ENCODE data around the gene NPAS3.

NPAS3 gene

GRCh38 chr14:33737446-33737845 lies 798.8 kb downstream of the NPAS3 start:
- H3K9me3 ChIP-seq (ENCODE audit: control insufficient read depth in 2 of 2, low read length in 2 of 2): no peaks in the 10 kb centered on the region
- H3K9ac ChIP-seq (ENCODE audit: low read length in 2 of 2): no peak overlapping the region
- no peaks in the 10 kb centered on the region for H3K27me3 ChIP-seq (ENCODE audit: control insufficient read depth in 1 of 2, insufficient read depth in 2 of 2, low read length in 2 of 2)
- H3K36me3 ChIP-seq (ENCODE audit: control insufficient read depth in 2 of 2, insufficient read depth in 2 of 2, low read length in 2 of 2): peaks cover 0 to 2% of the 10 kb centered on the region in 2 donors
- no peak overlapping the region for H3K27ac ChIP-seq (ENCODE audit: low read length)
- no peak overlapping the region for H3K4me3 ChIP-seq (ENCODE audit: low read length in 2 of 2)
- no peaks in the 10 kb centered on the region for H3K4me1 ChIP-seq (ENCODE audit: control insufficient read depth, insufficient read depth, low read length)

GRCh38 chr14:33738029-33738428 lies 799.4 kb downstream of the NPAS3 start:
- peaks cover 0 to 2% of the 10 kb centered on the region in 2 donors for H3K36me3 ChIP-seq (ENCODE audit: control insufficient read depth in 2 of 2, insufficient read depth in 2 of 2, low read length in 2 of 2)

GRCh38 chr14:33738491-33738890 lies 799.8 kb downstream of the NPAS3 start:
- peaks cover 0 to 2% of the 10 kb centered on the region in 2 donors for H3K36me3 ChIP-seq (ENCODE audit: control insufficient read depth in 2 of 2, insufficient read depth in 2 of 2, low read length in 2 of 2)
- H3K9me3 ChIP-seq (ENCODE audit: control insufficient read depth in 2 of 2, low read length in 2 of 2): no peaks in the 10 kb centered on the region
- no peak overlapping the region for H3K9ac ChIP-seq (ENCODE audit: low read length in 2 of 2)
- no peaks in the 10 kb centered on the region for H3K4me1 ChIP-seq (ENCODE audit: control insufficient read depth, insufficient read depth, low read length)
- no peak overlapping the region for H3K4me3 ChIP-seq (ENCODE audit: low read length in 2 of 2)
- no peak overlapping the region for H3K27ac ChIP-seq (ENCODE audit: low read length)
- H3K27me3 ChIP-seq (ENCODE audit: control insufficient read depth in 1 of 2, insufficient read depth in 2 of 2, low read length in 2 of 2): no peaks in the 10 kb centered on the region

More at GRCh38 chr14:33738029-33738428, 799.4 kb downstream of the NPAS3 start:
- no peak overlapping the region for H3K9ac ChIP-seq (ENCODE audit: low read length in 2 of 2)
- no peak overlapping the region for H3K27ac ChIP-seq (ENCODE audit: low read length)
- no peak overlapping the region for H3K4me3 ChIP-seq (ENCODE audit: low read length in 2 of 2)
- H3K4me1 ChIP-seq (ENCODE audit: control insufficient read depth, insufficient read depth, low read length): no peaks in the 10 kb centered on the region
- H3K9me3 ChIP-seq (ENCODE audit: control insufficient read depth in 2 of 2, low read length in 2 of 2): no peaks in the 10 kb centered on the region
- no peaks in the 10 kb centered on the region for H3K27me3 ChIP-seq (ENCODE audit: control insufficient read depth in 1 of 2, insufficient read depth in 2 of 2, low read length in 2 of 2)

GRCh38 chr14:33740531-33740930 lies 801.9 kb downstream of the NPAS3 start:
- Histone ChIP-seq H3K4me1 (ENCODE audit: control insufficient read depth, insufficient read depth, low read length) (no peaks in the 10 kb centered on the region), H3K36me3 (ENCODE audit: control insufficient read depth in 2 of 2, insufficient read depth in 2 of 2, low read length in 2 of 2) (peaks cover 0 to 2% of the 10 kb centered on the region in 2 donors), H3K4me3 (ENCODE audit: low read length in 2 of 2) (no peak overlapping the region), H3K9me3 (ENCODE audit: control insufficient read depth in 2 of 2, low read length in 2 of 2) (no peaks in the 10 kb centered on the region), H3K27ac (ENCODE audit: low read length) (no peak overlapping the region), H3K9ac (ENCODE audit: low read length in 2 of 2) (no peak overlapping the region), H3K27me3 (ENCODE audit: control insufficient read depth in 1 of 2, insufficient read depth in 2 of 2, low read length in 2 of 2) (no peaks in the 10 kb centered on the region)

GRCh38 chr14:33742166-33742565 lies 803.5 kb downstream of the NPAS3 start:
- H3K4me1 ChIP-seq (ENCODE audit: control insufficient read depth, insufficient read depth, low read length): no peaks in the 10 kb centered on the region
- H3K36me3 ChIP-seq (ENCODE audit: control insufficient read depth in 2 of 2, insufficient read depth in 2 of 2, low read length in 2 of 2): peaks cover 0 to 2% of the 10 kb centered on the region in 2 donors
- no peak overlapping the region for H3K9ac ChIP-seq (ENCODE audit: low read length in 2 of 2)
- H3K9me3 ChIP-seq (ENCODE audit: control insufficient read depth in 2 of 2, low read length in 2 of 2): no peaks in the 10 kb centered on the region
- H3K27ac ChIP-seq (ENCODE audit: low read length): no peak overlapping the region
- H3K27me3 ChIP-seq (ENCODE audit: control insufficient read depth in 1 of 2, insufficient read depth in 2 of 2, low read length in 2 of 2): no peaks in the 10 kb centered on the region
- no peak overlapping the region for H3K4me3 ChIP-seq (ENCODE audit: low read length in 2 of 2)

- no peaks in the 10 kb centered on the region for H3K4me1 ChIP-seq (ENCODE audit: control insufficient read depth, insufficient read depth, low read length)
- H3K9ac ChIP-seq (ENCODE audit: low read length in 2 of 2): no peak overlapping the region
- H3K4me3 ChIP-seq (ENCODE audit: low read length in 2 of 2): no peak overlapping the region
- no peaks in the 10 kb centered on the region for H3K27me3 ChIP-seq (ENCODE audit: control insufficient read depth in 1 of 2, insufficient read depth in 2 of 2, low read length in 2 of 2)
- no peaks in the 10 kb centered on the region for H3K9me3 ChIP-seq (ENCODE audit: control insufficient read depth in 2 of 2, low read length in 2 of 2)
- H3K36me3 ChIP-seq (ENCODE audit: control insufficient read depth in 2 of 2, insufficient read depth in 2 of 2, low read length in 2 of 2): no peaks in the 10 kb centered on the region
- H3K27ac ChIP-seq (ENCODE audit: low read length): no peak overlapping the region
These were observed 806.5 kb downstream of the NPAS3 start for GRCh38 chr14:33745163-33745562.

GRCh38 chr14:33747749-33748148 lies 809.1 kb downstream of the NPAS3 start:
- no peaks in the 10 kb centered on the region for H3K4me1 ChIP-seq (ENCODE audit: control insufficient read depth, insufficient read depth, low read length)
- H3K27ac ChIP-seq (ENCODE audit: low read length): no peak overlapping the region
- no peak overlapping the region for H3K4me3 ChIP-seq (ENCODE audit: low read length in 2 of 2)
- no peak overlapping the region for H3K9ac ChIP-seq (ENCODE audit: low read length in 2 of 2)
- H3K9me3 ChIP-seq (ENCODE audit: control insufficient read depth in 2 of 2, low read length in 2 of 2): no peaks in the 10 kb centered on the region
- no peaks in the 10 kb centered on the region for H3K27me3 ChIP-seq (ENCODE audit: control insufficient read depth in 1 of 2, insufficient read depth in 2 of 2, low read length in 2 of 2)
- H3K36me3 ChIP-seq (ENCODE audit: control insufficient read depth in 2 of 2, insufficient read depth in 2 of 2, low read length in 2 of 2): no peaks in the 10 kb centered on the region

GRCh38 chr14:33754261-33754660 lies 815.6 kb downstream of the NPAS3 start:
- no peak overlapping the region for H3K27ac ChIP-seq (ENCODE audit: low read length)
- H3K9ac ChIP-seq (ENCODE audit: low read length in 2 of 2): no peak overlapping the region
- H3K36me3 ChIP-seq (ENCODE audit: control insufficient read depth in 2 of 2, insufficient read depth in 2 of 2, low read length in 2 of 2): no peaks in the 10 kb centered on the region
- no peak overlapping the region for H3K4me3 ChIP-seq (ENCODE audit: low read length in 2 of 2)
- no peaks in the 10 kb centered on the region for H3K27me3 ChIP-seq (ENCODE audit: control insufficient read depth in 1 of 2, insufficient read depth in 2 of 2, low read length in 2 of 2)
- no peaks in the 10 kb centered on the region for H3K4me1 ChIP-seq (ENCODE audit: control insufficient read depth, insufficient read depth, low read length)
- H3K9me3 ChIP-seq (ENCODE audit: control insufficient read depth in 2 of 2, low read length in 2 of 2): peaks cover 0 to 2% of the 10 kb centered on the region in 2 donors

GRCh38 chr14:33755358-33755757 lies 816.7 kb downstream of the NPAS3 start:
- Histone ChIP-seq H3K4me1 (ENCODE audit: control insufficient read depth, insufficient read depth, low read length) (no peaks in the 10 kb centered on the region), H3K4me3 (ENCODE audit: low read length in 2 of 2) (no peak overlapping the region), H3K9ac (ENCODE audit: low read length in 2 of 2) (no peak overlapping the region), H3K36me3 (ENCODE audit: control insufficient read depth in 2 of 2, insufficient read depth in 2 of 2, low read length in 2 of 2) (no peaks in the 10 kb centered on the region), H3K27me3 (ENCODE audit: control insufficient read depth in 1 of 2, insufficient read depth in 2 of 2, low read length in 2 of 2) (no peaks in the 10 kb centered on the region), H3K27ac (ENCODE audit: low read length) (no peak overlapping the region), H3K9me3 (ENCODE audit: control insufficient read depth in 2 of 2, low read length in 2 of 2) (peaks cover 0 to 2% of the 10 kb centered on the region in 2 donors)

GRCh38 chr14:33756833-33757232 lies 818.2 kb downstream of the NPAS3 start:
- H3K36me3 ChIP-seq (ENCODE audit: control insufficient read depth in 2 of 2, insufficient read depth in 2 of 2, low read length in 2 of 2): no peaks in the 10 kb centered on the region
- H3K27me3 ChIP-seq (ENCODE audit: control insufficient read depth in 1 of 2, insufficient read depth in 2 of 2, low read length in 2 of 2): no peaks in the 10 kb centered on the region
- no peak overlapping the region for H3K4me3 ChIP-seq (ENCODE audit: low read length in 2 of 2)

GRCh38 chr14:33758547-33758946 lies 819.9 kb downstream of the NPAS3 start:
- Histone ChIP-seq H3K4me1 (ENCODE audit: control insufficient read depth, insufficient read depth, low read length) (no peaks in the 10 kb centered on the region), H3K27ac (ENCODE audit: low read length) (no peak overlapping the region), H3K27me3 (ENCODE audit: control insufficient read depth in 1 of 2, insufficient read depth in 2 of 2, low read length in 2 of 2) (no peaks in the 10 kb centered on the region), H3K9me3 (ENCODE audit: control insufficient read depth in 2 of 2, low read length in 2 of 2) (peaks cover 0 to 2% of the 10 kb centered on the region in 2 donors), H3K36me3 (ENCODE audit: control insufficient read depth in 2 of 2, insufficient read depth in 2 of 2, low read length in 2 of 2) (no peaks in the 10 kb centered on the region), H3K9ac (ENCODE audit: low read length in 2 of 2) (no peak overlapping the region), H3K4me3 (ENCODE audit: low read length in 2 of 2) (no peak overlapping the region)

More at GRCh38 chr14:33756833-33757232, 818.2 kb downstream of the NPAS3 start:
- no peaks in the 10 kb centered on the region for H3K4me1 ChIP-seq (ENCODE audit: control insufficient read depth, insufficient read depth, low read length)
- no peak overlapping the region for H3K27ac ChIP-seq (ENCODE audit: low read length)
- peaks cover 0 to 2% of the 10 kb centered on the region in 2 donors for H3K9me3 ChIP-seq (ENCODE audit: control insufficient read depth in 2 of 2, low read length in 2 of 2)
- H3K9ac ChIP-seq (ENCODE audit: low read length in 2 of 2): no peak overlapping the region
